Measurements from ENCODE around the gene COL4A2. TPM values are rescaled to one million over a fixed set of nuclear protein-coding genes. Genes with fewer than 3 reads are reported as not detected.

The COL4A2 gene
- total RNA-seq, 4 donors from 2014 or later = 655 to 1,231 (median 912) TPM

- no peak for TF ChIP-seq CTCF (IDR thresholded peaks at IDR 0.05; ENCODE audit: low read depth)
These were observed 70.7 kb downstream of the COL4A2 start for GRCh38 chr13:110377826-110378201.

GRCh38 chr13:110379358-110379757 is 72.3 kb downstream of the COL4A2 start:
- no peak for TF ChIP-seq CTCF (IDR thresholded peaks at IDR 0.05; ENCODE audit: low read depth)

GRCh38 chr13:110379905-110380341 is 72.8 kb downstream of the COL4A2 start:
- TF ChIP-seq CTCF (IDR thresholded peaks at IDR 0.05; ENCODE audit: low read depth) = no peak

GRCh38 chr13:110380359-110381028 is 73.4 kb downstream of the COL4A2 start:
- no peak for TF ChIP-seq CTCF (IDR thresholded peaks at IDR 0.05; ENCODE audit: low read depth)

GRCh38 chr13:110381029-110381360 is 73.9 kb downstream of the COL4A2 start:
- no peak for TF ChIP-seq CTCF (IDR thresholded peaks at IDR 0.05; ENCODE audit: low read depth)

- TF ChIP-seq CTCF (IDR thresholded peaks at IDR 0.05; ENCODE audit: low read depth) = no peak
These were observed 75.1 kb downstream of the COL4A2 start for GRCh38 chr13:110382229-110382628.

GRCh38 chr13:110382830-110383229 is 75.7 kb downstream of the COL4A2 start:
- no peak for TF ChIP-seq CTCF (IDR thresholded peaks at IDR 0.05; ENCODE audit: low read depth)
